GM19193 (cell line): ENCODE results near the gene PDS5A.

Experiments used
- POLR2A ChIP-seq: IDR thresholded peaks from 4 replicates; pipeline ENCODE4 v1.6.1; 2011; ENCODE audit not compliant: insufficient read depth, insufficient read length; ENCODE audit errors: extremely low read depth

Gene PDS5A

GRCh38 chr4:39818646-39819045, 159.1 kb downstream of the PDS5A start:
- no peak for TF ChIP-seq POLR2A

DNA sequence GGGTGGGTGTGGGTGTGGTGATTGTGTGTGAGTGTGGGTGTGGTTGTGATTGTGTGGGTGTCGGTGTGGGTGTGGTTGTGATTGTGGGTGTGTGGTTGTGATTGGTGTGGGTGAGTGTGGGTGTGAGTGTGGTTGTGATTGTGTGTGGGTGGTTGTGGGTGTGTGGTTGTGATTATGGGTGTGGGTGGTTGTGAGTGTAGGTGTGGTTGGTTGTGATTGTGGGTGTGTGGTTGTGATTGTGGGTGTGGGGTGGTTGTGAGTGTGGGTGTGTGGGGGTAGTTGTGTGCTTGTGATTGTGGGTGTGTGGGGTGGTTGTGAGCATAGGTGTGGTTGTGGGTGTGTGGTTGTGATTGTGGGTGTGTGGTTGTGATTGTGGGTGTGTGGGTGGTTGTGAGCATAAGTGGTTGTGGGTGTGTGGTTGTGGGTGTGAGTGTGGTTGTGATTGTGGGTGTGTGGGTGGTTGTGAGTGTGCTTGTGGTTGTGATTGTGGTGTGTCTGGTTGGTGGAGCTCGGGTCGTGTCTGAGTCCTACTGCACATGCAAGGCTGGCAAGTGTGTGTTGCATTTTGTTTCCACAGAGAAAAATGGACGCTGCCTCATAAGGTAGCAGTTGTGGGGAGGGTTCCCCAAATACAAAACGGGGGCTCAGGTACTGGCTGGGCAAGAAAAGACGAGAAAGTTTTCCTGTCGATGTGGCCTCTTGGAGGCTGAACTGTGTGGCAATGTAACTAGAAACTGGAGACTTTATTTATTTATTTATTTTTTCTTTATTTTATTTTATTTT, 163.1 kb downstream of the PDS5A start:
- no peak for TF ChIP-seq POLR2A

DNA sequence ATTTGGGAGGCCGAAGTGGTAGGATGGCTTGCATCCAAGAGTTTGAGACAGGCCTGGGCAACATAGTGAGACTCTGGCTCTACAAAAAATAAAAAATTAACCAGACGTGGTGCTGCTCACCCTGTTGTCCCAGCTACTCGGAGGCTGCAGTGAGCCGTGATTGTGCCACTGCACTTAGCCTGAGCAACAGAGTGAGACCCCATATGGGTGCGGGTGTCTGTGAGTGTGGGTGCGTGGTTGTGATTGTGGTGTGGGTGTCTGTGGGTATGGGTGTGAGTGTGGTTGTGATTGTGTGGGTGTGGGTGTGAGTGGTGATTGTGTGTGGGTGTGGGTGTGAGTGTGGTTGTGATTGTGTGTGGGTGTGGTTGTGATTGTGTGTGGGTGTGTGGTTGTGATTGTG, 165.2 kb downstream of the PDS5A start:
- no peak for TF ChIP-seq POLR2A

DNA sequence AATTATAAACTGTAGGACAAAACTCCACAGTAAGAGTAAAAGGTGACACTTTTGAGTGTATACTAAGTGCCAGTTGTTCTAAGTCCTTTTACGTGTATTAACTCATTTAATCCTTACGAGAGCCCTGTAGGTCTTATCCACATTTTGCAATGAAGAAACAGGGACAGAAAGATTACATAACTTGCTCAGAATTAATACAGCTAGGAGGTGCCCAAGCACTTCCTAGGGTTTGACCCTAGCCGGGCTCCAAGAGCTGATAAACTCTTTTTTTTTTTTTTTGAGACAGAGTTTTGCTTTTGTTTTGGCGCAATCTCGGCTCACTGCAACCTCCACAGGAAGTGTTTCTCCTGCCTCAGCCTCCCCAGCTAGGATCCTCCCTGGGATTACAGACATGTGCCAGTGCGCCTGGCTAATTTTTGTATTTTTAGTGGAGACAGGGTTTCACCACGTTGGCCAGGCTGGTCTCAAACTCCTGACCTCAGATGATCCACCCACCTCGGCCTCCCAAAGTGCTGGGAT, 169.4 kb downstream of the PDS5A start:
- TF ChIP-seq POLR2A: no peak

DNA sequence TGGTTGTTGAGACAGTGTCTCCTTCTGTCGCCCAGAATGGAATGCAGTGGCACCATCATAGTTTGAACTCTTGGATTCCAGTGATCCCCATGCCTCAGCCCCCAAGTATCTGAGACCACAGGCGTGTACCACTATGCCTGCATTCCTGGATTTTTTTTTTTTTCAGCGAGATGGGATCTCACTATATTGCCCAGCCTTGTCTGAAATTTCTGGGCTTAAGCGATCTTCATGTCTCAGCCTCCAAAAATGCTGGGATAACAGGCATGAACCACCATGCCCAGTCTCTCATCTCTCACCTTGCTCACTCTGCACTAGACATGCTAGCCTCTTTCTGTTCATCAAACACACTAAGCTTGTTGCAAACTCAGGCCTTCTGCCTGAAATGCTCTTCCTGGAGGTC, 175.7 kb downstream of the PDS5A start:
- no peak for TF ChIP-seq POLR2A

- no peak for TF ChIP-seq POLR2A
Observed at GRCh38 chr4:39792529-39792928, 185.2 kb downstream of the PDS5A start.

- TF ChIP-seq POLR2A: no peak
Observed at GRCh38 chr4:39792128-39792527, 185.6 kb downstream of the PDS5A start.

- no peak for TF ChIP-seq POLR2A
Observed at GRCh38 chr4:39786838-39787237, 190.9 kb downstream of the PDS5A start.

DNA sequence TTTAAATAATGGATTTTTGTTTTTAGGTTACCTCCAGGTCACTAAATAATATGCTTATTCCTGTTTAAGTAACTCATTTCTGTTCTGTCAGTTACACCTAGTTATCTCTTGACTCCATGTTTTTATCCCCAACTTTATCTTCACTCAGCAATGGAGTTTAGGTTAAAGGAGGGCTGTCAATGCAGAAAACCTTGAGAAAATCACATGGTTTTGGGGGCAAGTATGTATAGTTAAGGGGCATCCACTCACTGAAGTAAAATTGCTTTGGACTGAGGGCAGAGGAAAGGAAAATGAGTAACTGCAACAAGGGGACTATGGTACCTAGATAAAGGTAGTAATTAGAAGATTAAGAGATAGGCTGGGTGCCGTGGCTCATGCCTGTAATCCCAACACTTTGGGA, 192.6 kb downstream of the PDS5A start:
- no peak for TF ChIP-seq POLR2A
